AG10803 (cell line): ENCODE measurements around the gene OR10H1.
"Not testable (repeated sequence)": the region's sequence is repeated elsewhere in the genome, so short reads cannot be mapped to it uniquely, and the experiment has no call there.

Experiments used
- DNase-seq: peaks from one replicate; pipeline ENCODE4 v3.0.0; 2010; ENCODE audit warnings: low read depth
- H3K4me3 ChIP-seq: 2 replicates; pipeline ENCODE4 v1.5.1; 2011; ENCODE audit warnings: mild to moderate bottlenecking, low read length, control low read depth
- TF ChIP-seq, protein P1 (sequence below): conservative IDR thresholded peaks from 2 replicates; pipeline ENCODE4 v1.5.1; 2011; ENCODE audit warnings: mild to moderate bottlenecking, low read length, control low read depth, inconsistent platforms

OR10H1 gene

GRCh38 chr19:15825753-15826152, 10.3 kb upstream of the OR10H1 start:
- DNase-seq, result no peak
- no peak overlapping the region for H3K4me3 ChIP-seq
- TF ChIP-seq, protein P1, sequence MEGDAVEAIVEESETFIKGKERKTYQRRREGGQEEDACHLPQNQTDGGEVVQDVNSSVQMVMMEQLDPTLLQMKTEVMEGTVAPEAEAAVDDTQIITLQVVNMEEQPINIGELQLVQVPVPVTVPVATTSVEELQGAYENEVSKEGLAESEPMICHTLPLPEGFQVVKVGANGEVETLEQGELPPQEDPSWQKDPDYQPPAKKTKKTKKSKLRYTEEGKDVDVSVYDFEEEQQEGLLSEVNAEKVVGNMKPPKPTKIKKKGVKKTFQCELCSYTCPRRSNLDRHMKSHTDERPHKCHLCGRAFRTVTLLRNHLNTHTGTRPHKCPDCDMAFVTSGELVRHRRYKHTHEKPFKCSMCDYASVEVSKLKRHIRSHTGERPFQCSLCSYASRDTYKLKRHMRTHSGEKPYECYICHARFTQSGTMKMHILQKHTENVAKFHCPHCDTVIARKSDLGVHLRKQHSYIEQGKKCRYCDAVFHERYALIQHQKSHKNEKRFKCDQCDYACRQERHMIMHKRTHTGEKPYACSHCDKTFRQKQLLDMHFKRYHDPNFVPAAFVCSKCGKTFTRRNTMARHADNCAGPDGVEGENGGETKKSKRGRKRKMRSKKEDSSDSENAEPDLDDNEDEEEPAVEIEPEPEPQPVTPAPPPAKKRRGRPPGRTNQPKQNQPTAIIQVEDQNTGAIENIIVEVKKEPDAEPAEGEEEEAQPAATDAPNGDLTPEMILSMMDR, result no peak

DNA sequence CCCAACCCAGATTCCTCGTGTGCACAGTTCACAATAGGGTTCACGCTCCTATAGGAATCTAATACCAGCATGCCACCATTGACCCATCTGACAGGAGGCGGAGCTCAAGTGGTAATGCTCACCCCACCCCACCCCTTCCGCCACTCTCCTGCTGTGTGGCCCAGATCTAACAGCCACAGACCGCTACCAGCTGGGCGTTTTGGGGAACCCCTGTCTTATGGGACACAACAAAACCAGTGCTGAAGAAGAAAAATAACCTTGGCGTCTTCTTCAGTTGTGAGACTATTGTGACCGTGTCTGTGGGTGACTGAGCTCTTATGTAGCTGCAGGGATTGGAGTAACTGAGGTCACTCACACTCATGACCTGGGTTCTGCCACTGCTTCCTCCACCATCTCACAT, 5.2 kb upstream of the OR10H1 start:
- TF ChIP-seq, protein P1, result no peak
- H3K4me3 ChIP-seq, result no peak overlapping the region
- no peak for DNase-seq

DNA sequence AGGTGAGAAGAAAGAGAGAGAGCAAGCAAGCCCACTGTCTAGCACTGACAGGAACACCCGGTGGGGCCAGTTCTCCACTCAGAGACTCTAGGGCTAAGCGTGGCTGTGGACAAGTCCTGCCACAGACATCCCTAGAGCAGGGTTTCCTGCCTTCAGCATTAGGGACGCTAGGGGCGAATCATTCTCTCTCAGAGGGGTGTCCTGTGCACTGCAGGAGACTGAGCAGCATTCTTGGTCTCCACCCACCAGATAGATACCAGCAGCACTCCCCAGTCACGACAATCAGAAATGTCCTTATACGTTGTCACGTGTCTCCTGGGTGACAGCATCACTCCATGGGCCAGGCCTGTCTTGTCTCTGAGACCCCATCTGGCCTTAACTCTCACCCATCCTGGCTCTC, 1.5 kb downstream of the OR10H1 start:
- TF ChIP-seq, protein P1, result no peak
- no peak for DNase-seq
- H3K4me3 ChIP-seq, result no peak overlapping the region

GRCh38 chr19:15812060-15812722, 3.3 kb downstream of the OR10H1 start:
- TF ChIP-seq, protein P1, result peak; percentile 18; the same call in 1 of the 2 replicates
- H3K4me3 ChIP-seq, result no peak overlapping the region
- DNase-seq, result peak; percentile 1

GRCh38 chr19:15811476-15811875, 4.0 kb downstream of the OR10H1 start:
- DNase-seq, result no peak
- TF ChIP-seq, protein P1, result no peak
- no peak overlapping the region for H3K4me3 ChIP-seq

DNA sequence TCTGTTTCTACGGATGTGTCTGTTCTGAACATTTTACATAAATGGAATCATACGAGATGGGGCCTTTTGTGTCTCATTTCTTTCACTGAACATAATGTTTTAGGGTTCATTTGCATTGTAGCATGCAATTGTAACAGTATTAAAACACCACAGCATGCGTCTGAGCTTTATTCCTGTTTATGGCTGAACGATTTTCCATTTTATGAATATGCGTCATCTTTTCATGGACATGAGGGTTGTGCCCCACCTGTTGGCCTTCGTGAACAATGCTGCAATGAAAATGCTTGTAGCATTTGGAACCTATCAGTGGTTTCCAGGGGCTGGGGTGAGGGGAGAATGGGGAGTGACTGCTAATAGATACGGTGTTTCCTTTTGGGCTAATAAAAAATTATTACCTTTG, 5.1 kb downstream of the OR10H1 start:
- H3K4me3 ChIP-seq, result no peak overlapping the region
- no peak for DNase-seq
- TF ChIP-seq, protein P1, result no peak

- not testable (repeated sequence) for H3K4me3 ChIP-seq, DNase-seq
Measured at GRCh38 chr19:15794279-15794678, 21.2 kb downstream of the OR10H1 start.
